ENCODE data around the gene CFAP97.

DNA sequence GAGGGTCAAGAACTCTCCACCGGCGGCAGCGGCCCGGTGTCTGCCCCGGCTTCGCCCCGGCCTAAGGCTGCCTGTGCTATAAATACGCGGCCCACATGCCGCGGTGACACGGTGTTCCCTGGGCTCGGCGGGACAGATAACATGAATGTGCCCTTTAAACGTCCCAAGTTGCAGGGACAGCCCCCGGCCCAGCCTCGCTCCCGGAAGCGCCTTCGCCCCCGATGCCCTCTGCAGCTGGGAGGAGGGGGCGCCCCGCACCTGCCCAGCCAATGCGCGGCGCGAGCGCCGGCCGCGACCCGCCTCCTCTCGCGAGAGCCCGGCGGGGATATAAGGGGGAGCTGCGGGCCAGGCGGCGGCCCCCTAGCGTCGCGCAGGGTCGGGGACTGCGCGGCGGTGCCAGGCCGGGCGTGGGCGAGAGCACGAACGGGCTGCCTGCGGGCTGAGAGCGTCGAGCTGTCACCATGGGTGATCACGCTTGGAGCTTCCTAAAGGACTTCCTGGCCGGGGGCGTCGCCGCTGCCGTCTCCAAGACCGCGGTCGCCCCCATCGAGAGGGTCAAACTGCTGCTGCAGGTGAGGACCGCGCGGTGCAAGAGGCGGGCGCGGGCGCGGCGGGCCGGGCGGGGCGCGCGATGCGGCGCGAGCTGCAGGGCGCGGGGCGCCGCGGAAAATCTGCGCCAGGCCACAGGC is 60.7 kb downstream of the CFAP97 start, which contains the start of gene SLC25A4:
- TF ChIP-seq RAD21 (CRISPR knock-in tag; conservative IDR thresholded peaks at IDR 0.05 in 1 of 2, IDR thresholded peaks at IDR 0.05 in 1 of 2) (0 out of 4 replicates have a peak, but pooled peaks of 1 of the 2 experiments have one; percentile 11), MEF2D (tag; conservative IDR thresholded peaks at IDR 0.05; ENCODE audit: low read depth) (0 out of 2 replicates have a peak, but pooled peaks have one; percentile 38), ZNF253 (CRISPR knock-in tag; conservative IDR thresholded peaks at IDR 0.05) (no peak), TAF1 (IDR thresholded peaks at IDR 0.05; ENCODE audit: control insufficient read depth, extremely low read depth, insufficient read depth, low read length, severe bottlenecking) (peak; percentile 83), HNRNPK (IDR thresholded peaks at IDR 0.05; ENCODE audit: low read depth, low read length, poor library complexity, severe bottlenecking) (no peak), PHF8 (IDR thresholded peaks at IDR 0.05; ENCODE audit: borderline replicate concordance, low read length) (peak; percentile 96; the same call in 1 of the 2 replicates), SRSF1 (IDR thresholded peaks at IDR 0.05; ENCODE audit: low read depth, low read length) (no peak), HCFC1 (IDR thresholded peaks at IDR 0.05; ENCODE audit: low read depth, low read length) (peak; percentile 62)
- TF ChIP-seq, protein P1, sequence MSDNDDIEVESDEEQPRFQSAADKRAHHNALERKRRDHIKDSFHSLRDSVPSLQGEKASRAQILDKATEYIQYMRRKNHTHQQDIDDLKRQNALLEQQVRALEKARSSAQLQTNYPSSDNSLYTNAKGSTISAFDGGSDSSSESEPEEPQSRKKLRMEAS (CRISPR knock-in tag; IDR thresholded peaks at IDR 0.05), result peak; percentile 85
